Endothelial cell of umbilical vein (primary cell): ENCODE measurements around the gene KRT8. TPM values are rescaled to one million over a fixed set of nuclear protein-coding genes. Genes with fewer than 3 reads are reported as not detected.

Source experiments
- BruUV-seq: library from RNA; stranded (reverse); fragments of 400-500 nt; replicated peaks from 2 replicates; lab custom pipeline; 2021; lab: Mats Ljungman, UMichigan
- CTCF ChIA-PET: fragments of 300-600, 350-600 bp; sonication (Branson Sonifier 250); formaldehyde crosslinking; loops from one replicate; lab custom pipeline; 2021; ENCODE audit warnings: antibody characterized with exemption, inconsistent platforms; lab: Charles Lee
- POLR2A ChIA-PET: fragments of 300-600, 350-600 bp; sonication (Branson Sonifier 250); formaldehyde crosslinking; loops from one replicate; lab custom pipeline; 2021; ENCODE audit warnings: antibody characterized with exemption, inconsistent platforms; lab: Charles Lee
- DNase-seq: peaks from one replicate; pipeline ENCODE4 v3.0.0-alpha.2; 2011; ENCODE audit warnings: low read depth, low spot score
- FAIRE-seq: peaks from 2 replicates; lab custom pipeline; 2011; peaks lifted over from hg19 to GRCh38; lab: Jason Lieb, UNC
- H2AFZ ChIP-seq: 2 replicates; pipeline ENCODE4 v1.6.0; 2012; ENCODE audit warnings: low read depth, low read length, control low read depth, inconsistent platforms
- H3K27ac ChIP-seq: 2 replicates; pipeline ENCODE4 v1.5.1; 2011; ENCODE audit warnings: low read depth, mild to moderate bottlenecking, control low read depth, low read length, moderate library complexity; ENCODE audit not compliant: insufficient read depth
- H3K27me3 ChIP-seq, 2 experiments: 2 replicates each; pipeline versions ENCODE4 v1.6.0 to v1.6.1; 2011; ENCODE audit warnings: low read length in 2 of 2, mixed read lengths in 1 of 2; ENCODE audit not compliant: control insufficient read depth in 2 of 2, insufficient read depth in 2 of 2
- H3K36me3 ChIP-seq, 2 experiments: 2 replicates in 1 of 2; 3 replicates in 1 of 2; pipeline ENCODE4 v1.5.1; 2011; ENCODE audit warnings: low read length in 2 of 2, mild to moderate bottlenecking in 1 of 2, moderate library complexity in 1 of 2; ENCODE audit not compliant: control insufficient read depth in 2 of 2, insufficient read depth in 2 of 2; ENCODE audit errors: extremely low read depth in 1 of 2
- H3K4me1 ChIP-seq: 3 replicates; pipeline ENCODE4 v1.5.1; 2011; ENCODE audit warnings: mild to moderate bottlenecking, low read length; ENCODE audit not compliant: control insufficient read depth, insufficient read depth; ENCODE audit errors: extremely low read depth
- H3K4me2 ChIP-seq: 2 replicates; pipeline ENCODE4 v1.6.1; 2011; ENCODE audit warnings: low read length, control low read depth, mixed read lengths; ENCODE audit not compliant: insufficient read depth
- H3K4me3 ChIP-seq, 3 experiments: fragments of 200-600 bp in 1 of 3; sonication (generic), shearing (Covaris generic) in 1 of 3; replicated peaks in 1 of 3; 2 replicates each; pipeline ENCODE4 v1.5.1; 2011 to 2016; ENCODE audit warnings: control low read depth in 3 of 3, low read length in 3 of 3, mild to moderate bottlenecking in 2 of 3, inconsistent platforms in 1 of 3, low read depth in 1 of 3, moderate library complexity in 1 of 3; ENCODE audit not compliant: insufficient read depth in 1 of 3
- H3K79me2 ChIP-seq: 2 replicates; pipeline ENCODE4 v1.6.0; 2012; ENCODE audit warnings: low read length, inconsistent platforms; ENCODE audit not compliant: control insufficient read depth, insufficient read depth
- H3K9ac ChIP-seq: replicated peaks from 2 replicates; pipeline ENCODE3; 2011; ENCODE audit warnings: low read length, control low read depth; ENCODE audit not compliant: insufficient read depth; ENCODE audit errors: extremely low read depth
- H3K9me1 ChIP-seq: replicated peaks from 3 replicates; pipeline ENCODE4 v1.6.0; 2011; ENCODE audit warnings: mild to moderate bottlenecking, low read length; ENCODE audit not compliant: control insufficient read depth, insufficient read depth; ENCODE audit errors: extremely low read depth
- H3K9me3 ChIP-seq: replicated peaks from 2 replicates; pipeline ENCODE4 v1.5.1; 2012; ENCODE audit warnings: low read length, inconsistent platforms; ENCODE audit not compliant: control insufficient read depth, insufficient read depth
- H4K20me1 ChIP-seq: replicated peaks from 2 replicates; pipeline ENCODE3; 2011; ENCODE audit warnings: mild to moderate bottlenecking, low read length; ENCODE audit not compliant: control insufficient read depth, insufficient read depth; ENCODE audit errors: extremely low read depth
- EZH2 ChIP-seq: IDR thresholded peaks from 2 replicates; pipeline ENCODE4 v1.6.1; 2012; ENCODE audit warnings: borderline replicate concordance, low read depth, mild to moderate bottlenecking, moderate library complexity, low read length, inconsistent platforms; ENCODE audit not compliant: severe bottlenecking
- FOS ChIP-seq: IDR thresholded peaks from 2 replicates; pipeline ENCODE4 v1.6.1; 2011; ENCODE audit warnings: mild to moderate bottlenecking, low read length, moderate library complexity, borderline replicate concordance; ENCODE audit not compliant: insufficient read depth
- GATA2 ChIP-seq: IDR thresholded peaks from 2 replicates; pipeline ENCODE4 v1.7.0; 2011; ENCODE audit warnings: low read depth, mild to moderate bottlenecking, moderate library complexity, mixed read lengths, low read length; ENCODE audit not compliant: insufficient read length, insufficient read depth
- JUN ChIP-seq: IDR thresholded peaks from 2 replicates; pipeline ENCODE4 v1.6.1; 2011; ENCODE audit warnings: borderline replicate concordance, low read depth; ENCODE audit not compliant: insufficient read length, insufficient read depth
- MYC ChIP-seq: IDR thresholded peaks from one replicate; pipeline ENCODE4 v1.6.1; 2011; ENCODE audit warnings: mild to moderate bottlenecking, low read depth, low read length
- POLR2A ChIP-seq: IDR thresholded peaks from 2 replicates; pipeline ENCODE4 v1.6.1; 2012; ENCODE audit warnings: low read depth, mild to moderate bottlenecking, control low read depth, low read length
- POLR2AphosphoS5 ChIP-seq: IDR thresholded peaks from 2 replicates; pipeline ENCODE4 v1.6.1; 2012; ENCODE audit warnings: low read depth, mild to moderate bottlenecking, control low read depth, low read length, moderate library complexity; ENCODE audit not compliant: insufficient read depth
- dilution Hi-C: fragments of 300-500 bp; cut with MboI; formaldehyde crosslinking; loops from one replicate; pipeline ENCODE4 v1.15.0; 2019; ENCODE audit warnings: low sequenced_read_pairs; ENCODE audit not compliant: extremely low pct_ligation_motif_present
- intact Hi-C: fragments of 100-400 bp; cut with micrococcal nuclease; formaldehyde crosslinking; loops from one replicate; pipeline ENCODE4 v1.10.0; 2022
- polyA plus RNA-seq, 4 experiments: library from polyadenylated mRNA; depleted of rRNA in 3 of 4; stranded (reverse) in 3 of 4; unstranded in 1 of 4; fragments of >200 nt; gene quantifications; 2 replicates each; pipeline versions ENCODE4 v1.2.1 to v1.2.3, GENCODE V29; 2011 to 2012; ENCODE audit warnings: missing spikeins in 1 of 4
- total RNA-seq: library from RNA; stranded (reverse); gene quantifications from 2 replicates; pipeline ENCODE4 v1.2.3, GENCODE V29; 2021
- TF ChIP-seq, protein P1 (sequence below): IDR thresholded peaks from 2 replicates; pipeline ENCODE4 v1.6.1; 2011; ENCODE audit not compliant: insufficient read depth, insufficient read length
- TF ChIP-seq, protein P2 (sequence below), 2 donors: IDR thresholded peaks; 1 replicate in 1 of 2; 2 replicates in 1 of 2; pipeline ENCODE4 v1.5.1; 2011; ENCODE audit warnings: low read length in 2 of 2, mild to moderate bottlenecking in 2 of 2, moderate library complexity in 2 of 2, control low read depth in 1 of 2, inconsistent platforms in 1 of 2, low read depth in 1 of 2; ENCODE audit not compliant: insufficient read depth in 1 of 2; ENCODE audit errors: extremely low read depth in 1 of 2

Gene KRT8
- total and polyA plus RNA-seq, 2 donors (not counting 3 experiments of a cell fraction or from before 2014, with no cell fraction given) = 23.5 to 31.7 TPM

DNA sequence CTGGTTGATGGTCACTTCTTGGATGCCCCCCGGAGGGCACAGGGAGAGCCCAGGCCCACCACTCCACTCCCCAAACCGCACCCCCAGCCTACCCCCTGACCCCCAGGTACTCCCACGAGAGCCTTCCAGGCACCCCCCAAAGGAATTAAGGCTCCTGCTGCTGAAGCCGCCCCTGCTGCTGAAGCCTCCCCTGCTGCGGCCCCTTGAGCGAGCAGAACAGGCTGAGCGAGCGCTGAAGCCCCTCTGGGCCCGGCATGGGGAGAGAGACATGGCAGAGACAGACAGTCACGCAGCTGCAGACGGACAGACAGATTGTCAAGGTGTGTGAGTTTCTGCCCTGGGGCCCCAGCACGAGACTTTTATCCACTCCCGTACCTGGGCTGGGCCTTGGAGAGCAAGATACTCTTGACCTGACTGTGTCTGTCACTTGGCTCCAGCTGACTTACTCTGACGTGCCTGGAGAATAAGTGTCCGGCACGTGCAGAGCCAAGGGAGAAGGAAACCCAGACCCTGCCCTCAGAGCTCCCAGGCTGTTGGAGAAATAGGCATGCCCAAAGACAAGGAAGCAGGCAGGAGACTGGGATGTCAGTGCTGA is 56.1 kb downstream of the KRT8 start, which contains the start of gene KRT78:
TSS of gene KRT78 (minus strand) at position 334 of the 595 bp plus-strand sequence. CDS start at position 270, 64 bp downstream.
- Histone ChIP-seq H3K9ac (no peak within 1 kb of the TSS), H3K9me1 (no peaks in the 10 kb centered on the region), H4K20me1 (no peaks in the 10 kb centered on the region), H3K4me2 (no peak within 1 kb of the TSS), H2AFZ (no peak within 1 kb of the TSS), H3K79me2 (no peaks in the 10 kb centered on the region), H3K27me3 (peaks cover 5% of the 10 kb centered on the region in 2 experiments), H3K36me3 (no peaks in the 10 kb centered on the region), H3K9me3 (no peaks in the 10 kb centered on the region), H3K4me1 (no peaks in the 10 kb centered on the region), H3K27ac (no peak within 1 kb of the TSS), H3K4me3 (no peak within 1 kb of the TSS)
- intact Hi-C loops (no loop called here), dilution Hi-C loops (no loop called here)
- TF ChIP-seq GATA2 = no peak
- TF ChIP-seq POLR2A = no peak
- TF ChIP-seq JUN = no peak
- no peak for TF ChIP-seq POLR2AphosphoS5
- TF ChIP-seq, protein P1, sequence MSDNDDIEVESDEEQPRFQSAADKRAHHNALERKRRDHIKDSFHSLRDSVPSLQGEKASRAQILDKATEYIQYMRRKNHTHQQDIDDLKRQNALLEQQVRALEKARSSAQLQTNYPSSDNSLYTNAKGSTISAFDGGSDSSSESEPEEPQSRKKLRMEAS = no peak
- TF ChIP-seq, protein P2, sequence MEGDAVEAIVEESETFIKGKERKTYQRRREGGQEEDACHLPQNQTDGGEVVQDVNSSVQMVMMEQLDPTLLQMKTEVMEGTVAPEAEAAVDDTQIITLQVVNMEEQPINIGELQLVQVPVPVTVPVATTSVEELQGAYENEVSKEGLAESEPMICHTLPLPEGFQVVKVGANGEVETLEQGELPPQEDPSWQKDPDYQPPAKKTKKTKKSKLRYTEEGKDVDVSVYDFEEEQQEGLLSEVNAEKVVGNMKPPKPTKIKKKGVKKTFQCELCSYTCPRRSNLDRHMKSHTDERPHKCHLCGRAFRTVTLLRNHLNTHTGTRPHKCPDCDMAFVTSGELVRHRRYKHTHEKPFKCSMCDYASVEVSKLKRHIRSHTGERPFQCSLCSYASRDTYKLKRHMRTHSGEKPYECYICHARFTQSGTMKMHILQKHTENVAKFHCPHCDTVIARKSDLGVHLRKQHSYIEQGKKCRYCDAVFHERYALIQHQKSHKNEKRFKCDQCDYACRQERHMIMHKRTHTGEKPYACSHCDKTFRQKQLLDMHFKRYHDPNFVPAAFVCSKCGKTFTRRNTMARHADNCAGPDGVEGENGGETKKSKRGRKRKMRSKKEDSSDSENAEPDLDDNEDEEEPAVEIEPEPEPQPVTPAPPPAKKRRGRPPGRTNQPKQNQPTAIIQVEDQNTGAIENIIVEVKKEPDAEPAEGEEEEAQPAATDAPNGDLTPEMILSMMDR (IDR thresholded peaks at IDR 0.05; ENCODE audit: extremely low read depth in 1 of 2, insufficient read depth in 1 of 2, low read depth in 1 of 2, low read length in 2 of 2) = no peak
- TF ChIP-seq FOS = no peak
- TF ChIP-seq EZH2 = no peak
- no peak for TF ChIP-seq MYC
- DNase-seq (no peak), FAIRE-seq (no peak)
- CTCF ChIA-PET = no interaction called here
- BruUV-seq = no TSS peak
- POLR2A ChIA-PET = no interaction called here
